Keratinocyte (primary cell): Measurements from ENCODE around the gene WDR70. TPM values are rescaled to one million over a fixed set of nuclear protein-coding genes. Genes with fewer than 3 reads are reported as not detected.

Experiments used
- DNase-seq: peaks from one replicate; pipeline ENCODE4 v3.0.0-alpha.2; 2011; ENCODE audit warnings: low read depth, missing footprints, low spot score
- FAIRE-seq: peaks from 2 replicates; lab custom pipeline; 2011; peaks lifted over from hg19 to GRCh38; lab: Jason Lieb, UNC
- H2AFZ ChIP-seq: 2 replicates; pipeline ENCODE4 v1.6.0; 2012; ENCODE audit warnings: low read length, control low read depth, inconsistent platforms; ENCODE audit not compliant: control insufficient read depth
- H3K27ac ChIP-seq: 2 replicates; pipeline ENCODE4 v1.5.1; 2011; ENCODE audit warnings: low read length; ENCODE audit not compliant: control insufficient read depth, insufficient read depth
- H3K27me3 ChIP-seq: 3 replicates; pipeline ENCODE4 v1.6.0; 2011; ENCODE audit warnings: low read length; ENCODE audit not compliant: control insufficient read depth, insufficient read depth; ENCODE audit errors: extremely low read depth
- H3K36me3 ChIP-seq, 2 experiments: 2 replicates in 1 of 2; 3 replicates in 1 of 2; pipeline ENCODE4 v1.5.1; 2011; ENCODE audit warnings: low read length in 2 of 2, mild to moderate bottlenecking in 1 of 2; ENCODE audit not compliant: control insufficient read depth in 2 of 2, insufficient read depth in 2 of 2; ENCODE audit errors: extremely low read depth in 1 of 2
- H3K4me1 ChIP-seq: 3 replicates; pipeline ENCODE4 v1.5.1; 2011; ENCODE audit warnings: low read length; ENCODE audit not compliant: control insufficient read depth, insufficient read depth; ENCODE audit errors: extremely low read depth
- H3K4me2 ChIP-seq: 3 replicates; pipeline ENCODE4 v1.6.0; 2011; ENCODE audit warnings: low read depth, low read length; ENCODE audit not compliant: control insufficient read depth, insufficient read depth; ENCODE audit errors: extremely low read depth
- H3K4me3 ChIP-seq, 3 experiments: fragments of 200-600 bp in 1 of 3; sonication (generic) in 1 of 3; 2 replicates in 2 of 3; 3 replicates in 1 of 3; pipeline ENCODE4 v1.5.1; 2011 to 2016; ENCODE audit warnings: low read length in 3 of 3, mild to moderate bottlenecking in 3 of 3, control low read depth in 2 of 3, inconsistent platforms in 1 of 3, low read depth in 1 of 3, mixed read lengths in 1 of 3, mixed run types in 1 of 3, moderate library complexity in 1 of 3; ENCODE audit not compliant: control insufficient read depth in 2 of 3, insufficient read depth in 2 of 3; ENCODE audit errors: extremely low read depth in 1 of 3
- H3K79me2 ChIP-seq: 2 replicates; pipeline ENCODE4 v1.6.0; 2012; ENCODE audit warnings: low read length; ENCODE audit not compliant: control insufficient read depth, insufficient read depth
- H3K9ac ChIP-seq: 3 replicates; pipeline ENCODE4 v1.6.0; 2011; ENCODE audit warnings: low read length; ENCODE audit not compliant: control insufficient read depth, insufficient read depth; ENCODE audit errors: extremely low read depth
- H3K9me1 ChIP-seq: 3 replicates; pipeline ENCODE4 v1.6.0; 2011; ENCODE audit warnings: low read length; ENCODE audit not compliant: control insufficient read depth, insufficient read depth; ENCODE audit errors: extremely low read depth
- H3K9me3 ChIP-seq: 2 replicates; pipeline ENCODE4 v1.5.1; 2012; ENCODE audit warnings: low read depth, low read length; ENCODE audit not compliant: control insufficient read depth
- H4K20me1 ChIP-seq: 3 replicates; pipeline ENCODE4 v1.6.0; 2011; ENCODE audit warnings: low read length; ENCODE audit not compliant: control insufficient read depth, insufficient read depth; ENCODE audit errors: extremely low read depth
- EZH2 ChIP-seq: IDR thresholded peaks from one replicate; pipeline ENCODE4 v1.6.1; 2012; ENCODE audit warnings: inconsistent platforms, mild to moderate bottlenecking, low read length, moderate library complexity
- dilution Hi-C: fragments of 300-500 bp; cut with MboI; formaldehyde crosslinking; loops from one replicate; pipeline ENCODE4 v1.7.0; 2020; ENCODE audit warnings: low sequenced_read_pairs; ENCODE audit not compliant: extremely low pct_ligation_motif_present
- polyA plus RNA-seq, 5 experiments: library from polyadenylated mRNA; depleted of rRNA in 3 of 5; stranded (reverse) in 3 of 5; stranded (forward) in 1 of 5; unstranded in 1 of 5; fragments of >200 nt; gene quantifications; 1 replicate in 1 of 5; 2 replicates in 3 of 5; 3 replicates in 1 of 5; pipeline versions ENCODE4 v1.2.1 to v1.2.3, GENCODE V29; 2011 to 2012; ENCODE audit warnings: missing spikeins in 2 of 5, low read depth in 1 of 5, low replicate concordance in 1 of 5
- TF ChIP-seq, protein P1 (sequence below), 3 experiments: IDR thresholded peaks in 1 of 3; conservative IDR thresholded peaks in 1 of 3; optimal IDR thresholded peaks in 1 of 3; 2 replicates in 2 of 3; 3 replicates in 1 of 3; pipeline versions ENCODE3 to v1.5.1; 2011; ENCODE audit warnings: low read length in 3 of 3, mild to moderate bottlenecking in 3 of 3, moderate library complexity in 2 of 3, control low read depth in 1 of 3, inconsistent platforms in 1 of 3; ENCODE audit not compliant: insufficient read depth in 2 of 3; ENCODE audit errors: extremely low read depth in 1 of 3

WDR70 gene
- polyA plus RNA-seq, 1 donor (not counting 4 experiments of a cell fraction or from before 2014, with no cell fraction given): 25.1 TPM

DNA sequence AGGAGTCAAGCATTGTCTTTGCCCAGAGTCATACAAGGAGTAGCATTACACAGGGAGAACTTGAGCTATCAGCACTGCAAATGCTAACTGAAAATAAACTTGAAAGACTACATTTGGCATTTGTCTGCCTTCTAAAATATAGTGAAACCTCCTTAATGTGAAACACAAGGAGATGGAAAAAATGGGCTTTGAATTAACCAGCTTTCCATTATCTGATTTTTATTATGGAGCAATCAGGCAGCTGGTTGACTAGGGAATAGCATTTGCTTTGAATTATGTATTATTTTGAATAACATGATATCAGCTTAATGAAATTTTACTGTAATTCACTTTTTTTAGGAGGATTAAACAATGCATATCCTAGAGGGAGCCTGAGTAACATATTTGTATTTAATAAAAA is 329.9 kb downstream of the WDR70 start:
- H3K27me3 ChIP-seq: no peaks in the 10 kb centered on the region
- H3K4me1 ChIP-seq: no peaks in the 10 kb centered on the region
- no peak for TF ChIP-seq EZH2
- TF ChIP-seq, protein P1, sequence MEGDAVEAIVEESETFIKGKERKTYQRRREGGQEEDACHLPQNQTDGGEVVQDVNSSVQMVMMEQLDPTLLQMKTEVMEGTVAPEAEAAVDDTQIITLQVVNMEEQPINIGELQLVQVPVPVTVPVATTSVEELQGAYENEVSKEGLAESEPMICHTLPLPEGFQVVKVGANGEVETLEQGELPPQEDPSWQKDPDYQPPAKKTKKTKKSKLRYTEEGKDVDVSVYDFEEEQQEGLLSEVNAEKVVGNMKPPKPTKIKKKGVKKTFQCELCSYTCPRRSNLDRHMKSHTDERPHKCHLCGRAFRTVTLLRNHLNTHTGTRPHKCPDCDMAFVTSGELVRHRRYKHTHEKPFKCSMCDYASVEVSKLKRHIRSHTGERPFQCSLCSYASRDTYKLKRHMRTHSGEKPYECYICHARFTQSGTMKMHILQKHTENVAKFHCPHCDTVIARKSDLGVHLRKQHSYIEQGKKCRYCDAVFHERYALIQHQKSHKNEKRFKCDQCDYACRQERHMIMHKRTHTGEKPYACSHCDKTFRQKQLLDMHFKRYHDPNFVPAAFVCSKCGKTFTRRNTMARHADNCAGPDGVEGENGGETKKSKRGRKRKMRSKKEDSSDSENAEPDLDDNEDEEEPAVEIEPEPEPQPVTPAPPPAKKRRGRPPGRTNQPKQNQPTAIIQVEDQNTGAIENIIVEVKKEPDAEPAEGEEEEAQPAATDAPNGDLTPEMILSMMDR (optimal IDR thresholded peaks at IDR 0.05 in 1 of 3, IDR thresholded peaks at IDR 0.05 in 1 of 3, conservative IDR thresholded peaks at IDR 0.05 in 1 of 3; ENCODE audit: extremely low read depth in 1 of 3, insufficient read depth in 2 of 3, low read length in 3 of 3): no peak
- no peaks in the 10 kb centered on the region for H3K36me3 ChIP-seq
- H3K79me2 ChIP-seq: no peaks in the 10 kb centered on the region
- no peaks in the 10 kb centered on the region for H3K9me1 ChIP-seq
- FAIRE-seq: no peak
- no peak overlapping the region for H3K4me2 ChIP-seq
- no peak overlapping the region for H3K4me3 ChIP-seq
- no peak overlapping the region for H3K27ac ChIP-seq
- dilution Hi-C loops: no loop called here
- DNase-seq: no peak
- no peaks in the 10 kb centered on the region for H4K20me1 ChIP-seq
- H3K9me3 ChIP-seq: no peaks in the 10 kb centered on the region
- H3K9ac ChIP-seq: no peak overlapping the region
- H2AFZ ChIP-seq: no peak overlapping the region

DNA sequence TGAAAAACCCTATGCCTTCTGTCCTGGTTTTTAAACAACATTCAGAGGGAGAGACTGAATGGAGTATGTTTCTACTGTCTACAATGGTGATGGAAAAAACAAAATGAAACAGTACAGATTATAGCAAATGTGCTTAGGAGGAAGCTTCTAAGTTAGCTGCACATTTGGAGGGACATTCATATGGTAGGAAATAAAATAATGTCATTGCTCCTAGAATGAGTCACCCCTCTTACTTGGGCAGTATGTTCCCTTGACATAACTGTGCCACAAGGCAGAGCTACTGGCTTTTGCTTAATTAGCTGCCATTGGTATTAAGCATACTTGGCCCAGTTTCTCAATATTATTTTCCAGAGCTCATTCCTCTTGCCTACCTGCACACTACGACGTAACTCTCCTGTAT is 331.8 kb downstream of the WDR70 start:
- Histone ChIP-seq H3K4me1 (no peaks in the 10 kb centered on the region), H3K27me3 (no peaks in the 10 kb centered on the region), H3K9me1 (no peaks in the 10 kb centered on the region), H2AFZ (no peak overlapping the region), H3K27ac (no peak overlapping the region), H3K79me2 (no peaks in the 10 kb centered on the region), H3K9ac (no peak overlapping the region), H4K20me1 (no peaks in the 10 kb centered on the region), H3K4me3 (no peak overlapping the region), H3K9me3 (no peaks in the 10 kb centered on the region), H3K4me2 (no peak overlapping the region), H3K36me3 (no peaks in the 10 kb centered on the region)
- DNase-seq (no peak), FAIRE-seq (no peak)
- TF ChIP-seq EZH2: no peak
- TF ChIP-seq, protein P1 (optimal IDR thresholded peaks at IDR 0.05 in 1 of 3, IDR thresholded peaks at IDR 0.05 in 1 of 3, conservative IDR thresholded peaks at IDR 0.05 in 1 of 3; ENCODE audit: extremely low read depth in 1 of 3, insufficient read depth in 2 of 3, low read length in 3 of 3): no peak
- dilution Hi-C loops: no loop called here
